K562 (cell line): ENCODE data around the gene PNMT. TPM values are rescaled to one million over a fixed set of nuclear protein-coding genes. Genes with fewer than 3 reads are reported as not detected.

Experiments used
- ARID3B ChIP-seq: fragments of 250-450 bp; sonication (Bioruptor Pico); IDR thresholded peaks from 2 replicates; pipeline ENCODE4 v1.4.0; 2020; ENCODE audit warnings: borderline replicate concordance
- BRD9 ChIP-seq: fragments of 450-650 bp; IDR thresholded peaks from 2 replicates; pipeline ENCODE4 v1.6.1; 2018; ENCODE audit warnings: low read depth; ENCODE audit not compliant: partially characterized antibody
- CHD4 ChIP-seq: fragments of 200-600 bp; sonication (generic); IDR thresholded peaks from 3 replicates; pipeline ENCODE4 v1.6.1; 2012; ENCODE audit warnings: low read depth, mild to moderate bottlenecking, mixed read lengths, low read length, inconsistent platforms; ENCODE audit not compliant: insufficient read depth, insufficient replicate concordance, poor library complexity, severe bottlenecking
- CREBBP ChIP-seq: IDR thresholded peaks from one replicate; pipeline ENCODE4 v1.6.1; 2012; ENCODE audit warnings: low read depth, mild to moderate bottlenecking, control low read depth, inconsistent platforms, low read length
- MCM2 ChIP-seq: fragments of 450-650 bp; IDR thresholded peaks from 2 replicates; pipeline ENCODE4 v1.6.1; 2017; ENCODE audit warnings: low read depth, mild to moderate bottlenecking
- NR3C1 ChIP-seq: sonication (generic); formaldehyde crosslinking; IDR thresholded peaks from 2 replicates; pipeline ENCODE4 v1.8.1; 2022; ENCODE audit warnings: missing genetic modification reagents
- PHF21A ChIP-seq: fragments of 450-650 bp; IDR thresholded peaks from 2 replicates; pipeline ENCODE4 v1.6.1; 2017; ENCODE audit warnings: low read depth, borderline replicate concordance
- SAFB ChIP-seq: fragments of 200-400 bp; formaldehyde crosslinking; IDR thresholded peaks from 2 replicates; pipeline ENCODE4 v1.6.1; 2017; ENCODE audit warnings: low read depth, low read length, borderline replicate concordance
- SREBF2 ChIP-seq: sonication (generic); formaldehyde crosslinking; IDR thresholded peaks from 2 replicates; pipeline ENCODE4 v1.4.0; 2020; ENCODE audit warnings: mild to moderate bottlenecking, missing genetic modification reagents
- ZNF584 ChIP-seq: fragments of 200-800 bp; sonication (Bioruptor generic); IDR thresholded peaks from 2 replicates; pipeline ENCODE4 v1.6.1; 2016; ENCODE audit warnings: low read depth, mild to moderate bottlenecking, missing genetic modification characterization, missing compliant biosample characterization
- polyA plus RNA-seq, 8 experiments: library from polyadenylated mRNA; depleted of rRNA in 4 of 8; stranded (reverse) in 5 of 8; unstranded in 3 of 8; fragments of >200 nt; fragmentation: Nextera tagmentation in 2 of 8; fragmentation: Illumina TruSeq in 1 of 8; extraction: Ambion mirVana in 2 of 8; extraction: Trizol in 1 of 8; gene quantifications; 2 replicates each; pipeline versions ENCODE4 v1.2.1 to v1.2.3, GENCODE V29; 2011 to 2014; ENCODE audit warnings: inconsistent platforms in 1 of 8, missing spikeins in 1 of 8
- total RNA-seq, 7 experiments: library from RNA; depleted of rRNA in 6 of 7; stranded (reverse); fragments of >200 nt in 6 of 7; fragmentation: Illumina TruSeq in 2 of 7; extraction: Trizol in 2 of 7; gene quantifications; 2 replicates each; pipeline versions ENCODE4 v1.2.1 to v1.2.3, GENCODE V29; 2011 to 2021; ENCODE audit warnings: low replicate concordance in 1 of 7
- TF ChIP-seq, protein P1 (sequence below): fragments of 250-450 bp; sonication (Bioruptor Pico); IDR thresholded peaks from 2 replicates; pipeline ENCODE4 v1.4.0; 2020; ENCODE audit warnings: mild to moderate bottlenecking, moderate library complexity, borderline replicate concordance

PNMT gene
- total and polyA plus RNA-seq, 9 of the 15 experiments (the other 6 are each of a cell fraction or from before 2014, with no cell fraction given) = 0.55 to 18.1 (median 5.8) TPM

DNA sequence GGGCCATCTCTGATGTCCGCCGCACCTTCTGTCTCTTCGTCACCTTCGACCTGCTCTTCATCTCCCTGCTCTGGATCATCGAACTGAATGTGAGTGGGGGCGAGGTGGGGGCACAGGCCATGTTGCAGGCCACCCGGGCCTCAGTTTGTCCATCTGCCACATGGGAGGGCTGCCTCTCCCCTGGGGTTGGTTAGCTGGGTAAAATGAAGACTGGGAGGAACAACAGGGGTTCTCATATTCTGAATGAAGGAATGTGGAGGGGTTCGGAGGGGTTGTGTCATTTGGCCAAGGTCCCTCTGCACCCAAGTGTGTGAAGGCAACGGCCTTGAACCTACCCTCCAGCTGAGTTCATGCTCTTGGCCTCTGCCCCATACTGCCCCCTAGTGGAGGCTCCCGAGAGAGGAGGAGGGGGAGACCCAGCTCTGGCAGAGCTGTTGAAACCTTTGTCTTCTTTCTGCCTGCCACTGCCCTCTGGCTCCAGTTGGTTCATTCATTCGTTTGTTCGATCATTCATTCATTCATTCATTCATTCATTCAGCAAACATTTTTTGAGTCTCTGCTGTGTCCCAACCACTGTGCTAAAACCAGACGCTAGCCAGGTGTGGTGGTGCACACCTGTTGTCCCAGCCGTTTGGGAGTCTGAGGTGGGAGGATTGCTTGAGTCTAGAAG is 14.5 kb upstream of the PNMT start (continued):
- TF ChIP-seq ARID3B (CRISPR knock-in tag) (no peak), SAFB (no peak), CREBBP (no peak), ZNF584 (CRISPR knock-in tag) (no peak), SREBF2 (CRISPR knock-in tag) (no peak), BRD9 (peak; percentile 22), CHD4 (no peak), PHF21A (no peak), MCM2 (no peak), NR3C1 (no peak)
- TF ChIP-seq, protein P1, sequence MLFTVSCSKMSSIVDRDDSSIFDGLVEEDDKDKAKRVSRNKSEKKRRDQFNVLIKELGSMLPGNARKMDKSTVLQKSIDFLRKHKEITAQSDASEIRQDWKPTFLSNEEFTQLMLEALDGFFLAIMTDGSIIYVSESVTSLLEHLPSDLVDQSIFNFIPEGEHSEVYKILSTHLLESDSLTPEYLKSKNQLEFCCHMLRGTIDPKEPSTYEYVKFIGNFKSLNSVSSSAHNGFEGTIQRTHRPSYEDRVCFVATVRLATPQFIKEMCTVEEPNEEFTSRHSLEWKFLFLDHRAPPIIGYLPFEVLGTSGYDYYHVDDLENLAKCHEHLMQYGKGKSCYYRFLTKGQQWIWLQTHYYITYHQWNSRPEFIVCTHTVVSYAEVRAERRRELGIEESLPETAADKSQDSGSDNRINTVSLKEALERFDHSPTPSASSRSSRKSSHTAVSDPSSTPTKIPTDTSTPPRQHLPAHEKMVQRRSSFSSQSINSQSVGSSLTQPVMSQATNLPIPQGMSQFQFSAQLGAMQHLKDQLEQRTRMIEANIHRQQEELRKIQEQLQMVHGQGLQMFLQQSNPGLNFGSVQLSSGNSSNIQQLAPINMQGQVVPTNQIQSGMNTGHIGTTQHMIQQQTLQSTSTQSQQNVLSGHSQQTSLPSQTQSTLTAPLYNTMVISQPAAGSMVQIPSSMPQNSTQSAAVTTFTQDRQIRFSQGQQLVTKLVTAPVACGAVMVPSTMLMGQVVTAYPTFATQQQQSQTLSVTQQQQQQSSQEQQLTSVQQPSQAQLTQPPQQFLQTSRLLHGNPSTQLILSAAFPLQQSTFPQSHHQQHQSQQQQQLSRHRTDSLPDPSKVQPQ (CRISPR knock-in tag) = no peak
